ENCODE data around the gene CCDC178.
"Not testable (repeated sequence)": the region's sequence is repeated elsewhere in the genome, so short reads cannot be mapped to it uniquely, and the experiment has no call there.

CCDC178 gene

DNA sequence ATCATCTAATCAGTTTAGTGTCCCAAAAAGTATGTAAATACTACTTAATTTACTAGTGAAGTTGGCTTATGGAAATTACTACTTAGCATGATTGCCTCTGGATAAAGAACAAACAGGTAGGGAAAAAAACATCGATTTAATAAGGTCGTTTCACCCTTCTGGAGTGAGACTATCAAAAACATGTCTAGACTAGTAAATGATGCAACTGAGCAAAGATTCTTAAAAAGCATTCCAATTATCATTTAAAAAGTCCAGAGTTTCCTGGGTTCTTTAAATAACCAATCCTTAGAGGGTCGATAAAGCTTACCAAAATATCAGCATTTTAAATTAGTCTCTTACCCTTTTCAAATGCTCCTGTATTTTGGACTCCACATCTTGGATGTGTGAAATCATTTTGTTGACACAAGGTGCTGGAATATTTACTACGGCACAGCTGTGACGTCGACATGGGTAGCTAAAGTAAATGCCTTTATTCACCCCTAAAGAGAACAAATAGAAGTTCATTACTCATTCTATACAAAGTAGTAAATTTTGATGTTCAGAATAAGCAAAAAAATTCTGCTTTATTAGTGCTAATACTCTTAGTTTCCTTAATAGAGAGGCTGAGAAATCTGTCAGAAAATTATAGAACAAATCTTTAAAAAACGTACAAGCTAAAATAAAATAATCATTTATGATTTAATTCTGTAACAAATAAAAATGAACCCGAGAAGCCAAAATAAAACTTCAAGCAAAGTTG is 70.6 kb downstream of the CCDC178 start:
- in situ Hi-C loops (cut with MboI; ENCODE audit: low sequenced_read_pairs), result no loop called here

DNA sequence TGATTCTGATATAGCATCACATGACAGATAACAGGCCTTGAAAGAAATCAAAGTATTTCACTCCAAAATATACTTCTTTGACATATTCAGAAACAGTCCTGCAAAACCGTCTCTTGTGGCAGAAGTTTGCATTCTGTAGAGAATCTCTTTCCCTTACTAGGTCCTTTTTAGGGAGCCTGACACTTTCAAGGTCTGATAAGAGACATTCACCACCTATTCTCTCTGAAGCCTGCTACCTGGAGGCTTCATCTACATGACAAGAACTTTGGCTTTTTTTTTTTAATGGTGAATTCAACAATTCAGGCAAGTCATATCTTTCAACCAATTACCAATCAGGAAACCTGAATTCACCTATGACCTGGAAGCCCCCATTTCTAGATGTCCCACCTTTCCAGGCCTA is 83.8 kb downstream of the CCDC178 start:
- in situ Hi-C loops (cut with MboI; ENCODE audit: low sequenced_read_pairs), result no loop called here

GRCh38 chr18:33355756-33356155 is 84.8 kb downstream of the CCDC178 start:
- in situ Hi-C loops (cut with MboI; ENCODE audit: low sequenced_read_pairs), result no loop called here

- in situ Hi-C loops (cut with MboI; ENCODE audit: low sequenced_read_pairs), result no loop called here
Observed at GRCh38 chr18:33355263-33355662, 85.3 kb downstream of the CCDC178 start.

GRCh38 chr18:33350256-33350655 is 90.3 kb downstream of the CCDC178 start:
- in situ Hi-C loops (cut with MboI; ENCODE audit: low sequenced_read_pairs), result no loop called here

- in situ Hi-C loops (cut with MboI; ENCODE audit: low sequenced_read_pairs), result not testable (repeated sequence)
Observed at GRCh38 chr18:33339733-33340132, 100.8 kb downstream of the CCDC178 start.

DNA sequence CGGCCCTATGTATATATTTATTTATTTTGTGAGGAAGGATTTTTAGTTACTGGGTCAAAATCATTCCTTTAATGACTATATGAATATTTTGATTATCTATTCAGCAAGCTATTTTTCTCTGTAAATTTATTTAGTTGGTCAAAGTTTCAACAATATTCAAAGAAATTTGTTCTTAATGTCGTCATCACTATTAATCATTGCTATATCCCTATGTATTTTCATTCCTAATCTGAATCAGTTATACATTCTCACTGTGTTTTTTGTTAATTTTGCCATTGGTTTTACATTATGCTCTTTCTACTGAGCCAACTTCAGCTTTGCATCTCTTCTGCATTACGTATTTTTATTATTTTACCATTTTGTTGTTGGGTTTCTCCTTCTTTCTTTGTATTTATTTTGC is 105.7 kb downstream of the CCDC178 start:
- in situ Hi-C loops (cut with MboI; ENCODE audit: low sequenced_read_pairs), result no loop called here

DNA sequence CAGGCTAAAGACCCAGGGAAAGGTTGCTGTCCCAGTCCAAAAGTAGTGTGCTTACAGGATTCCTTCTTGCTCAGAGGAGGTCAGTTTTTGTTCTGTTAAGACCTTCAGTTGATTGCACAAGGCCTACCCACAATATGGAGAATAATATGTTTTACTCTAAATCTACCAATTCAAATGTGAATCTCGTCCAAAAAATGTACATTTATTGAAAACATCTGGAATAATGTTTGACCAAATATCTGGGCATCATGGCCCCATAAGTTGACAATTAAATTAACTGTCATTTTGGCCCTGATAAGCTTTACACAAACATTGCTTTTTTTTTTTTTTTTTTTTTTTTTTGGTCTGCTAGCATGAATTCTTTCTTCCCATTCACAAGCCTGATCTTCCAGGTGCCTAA is 109.8 kb downstream of the CCDC178 start:
- in situ Hi-C loops (cut with MboI; ENCODE audit: low sequenced_read_pairs), result no loop called here

GRCh38 chr18:33326975-33327374 is 113.5 kb downstream of the CCDC178 start:
- in situ Hi-C loops (cut with MboI; ENCODE audit: low sequenced_read_pairs), result no loop called here

GRCh38 chr18:33317640-33318039 is 122.9 kb downstream of the CCDC178 start:
- in situ Hi-C loops (cut with MboI; ENCODE audit: low sequenced_read_pairs), result no loop called here

DNA sequence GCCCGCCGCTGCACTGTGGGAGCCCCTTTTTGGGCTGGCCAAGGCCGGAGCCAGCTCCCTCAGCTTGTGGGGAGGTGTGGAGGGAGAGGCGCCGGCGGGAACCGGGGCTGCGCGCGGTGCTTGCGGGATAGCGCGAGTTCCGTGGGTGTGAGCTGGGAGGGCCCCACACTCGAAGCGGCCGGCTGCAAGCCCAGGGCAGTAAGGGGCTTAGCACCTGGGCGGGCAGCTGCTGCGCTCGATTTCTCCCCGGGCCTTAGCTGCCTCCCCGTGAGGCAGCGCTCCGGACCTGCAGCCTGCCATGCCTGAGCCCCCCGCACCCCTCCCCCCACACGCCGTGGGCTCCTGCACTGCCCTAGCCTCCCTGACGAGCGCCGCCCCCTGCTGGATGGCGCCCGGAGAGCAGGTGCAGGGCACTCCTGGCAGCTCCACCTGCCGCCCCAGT is 124.4 kb downstream of the CCDC178 start:
- in situ Hi-C loops (cut with MboI; ENCODE audit: low sequenced_read_pairs), result no loop called here

GRCh38 chr18:33307520-33307919 is 133.0 kb downstream of the CCDC178 start:
- in situ Hi-C loops (cut with MboI; ENCODE audit: low sequenced_read_pairs), result no loop called here

- in situ Hi-C loops (cut with MboI; ENCODE audit: low sequenced_read_pairs), result no loop called here
Observed at GRCh38 chr18:33304277-33304676, 136.2 kb downstream of the CCDC178 start.

- in situ Hi-C loops (cut with MboI; ENCODE audit: low sequenced_read_pairs), result no loop called here
Observed at GRCh38 chr18:33291539-33291938, 149.0 kb downstream of the CCDC178 start.

- in situ Hi-C loops (cut with MboI; ENCODE audit: low sequenced_read_pairs), result no loop called here
Observed at GRCh38 chr18:33288082-33288716, 152.3 kb downstream of the CCDC178 start.

DNA sequence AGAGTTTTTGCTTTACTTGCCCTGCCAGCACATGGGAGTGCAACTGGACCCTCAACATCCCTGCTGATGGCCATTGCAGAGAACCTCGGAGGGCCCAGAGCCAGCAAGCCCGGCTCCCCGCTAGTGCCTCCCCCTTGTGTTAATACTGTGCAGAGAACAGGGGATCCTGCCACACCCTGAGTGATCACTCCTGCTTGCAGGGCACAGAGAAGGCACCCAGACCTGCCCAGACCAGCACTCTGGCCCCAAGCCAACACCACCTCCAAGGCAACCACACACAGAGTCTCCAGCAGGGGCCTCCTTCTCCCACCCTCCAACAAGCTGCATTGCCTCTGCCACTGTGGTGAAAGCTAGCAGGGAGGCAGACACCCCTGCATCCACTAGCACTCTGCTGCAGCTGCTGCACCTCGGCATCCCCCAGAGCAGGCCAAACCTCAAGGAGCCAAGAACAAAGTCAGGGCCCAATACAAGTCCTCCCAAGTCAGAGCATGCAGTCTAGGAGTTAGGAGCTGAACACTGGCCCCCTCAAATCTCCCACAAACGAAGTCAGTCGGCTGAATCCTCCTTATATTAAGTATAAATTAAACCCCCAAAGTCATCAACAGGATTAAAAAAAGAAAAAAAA is 157.7 kb downstream of the CCDC178 start:
- in situ Hi-C loops (cut with MboI; ENCODE audit: low sequenced_read_pairs), result no loop called here

DNA sequence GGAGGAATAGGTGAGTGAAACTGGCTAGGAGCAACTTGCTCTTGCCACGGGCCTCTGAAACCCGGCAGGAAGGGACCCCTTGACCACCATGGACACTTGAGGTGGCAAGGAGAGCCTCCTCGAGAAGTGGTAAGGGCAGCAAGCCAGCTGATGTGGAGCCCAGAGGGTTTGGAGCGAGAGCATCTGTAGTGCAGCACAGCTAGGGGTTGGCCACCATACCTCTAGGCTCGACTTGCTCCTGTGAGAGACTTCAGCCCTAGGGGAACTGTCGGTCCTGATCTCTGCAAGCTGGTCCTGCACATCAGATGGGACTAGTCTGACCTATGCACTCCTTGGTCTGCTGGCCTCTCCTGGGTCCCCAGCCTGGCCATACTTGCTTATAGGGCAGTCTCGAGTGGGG is 158.4 kb downstream of the CCDC178 start:
- in situ Hi-C loops (cut with MboI; ENCODE audit: low sequenced_read_pairs), result no loop called here

GRCh38 chr18:33277431-33277830 is 163.1 kb downstream of the CCDC178 start:
- in situ Hi-C loops (cut with MboI; ENCODE audit: low sequenced_read_pairs), result no loop called here

DNA sequence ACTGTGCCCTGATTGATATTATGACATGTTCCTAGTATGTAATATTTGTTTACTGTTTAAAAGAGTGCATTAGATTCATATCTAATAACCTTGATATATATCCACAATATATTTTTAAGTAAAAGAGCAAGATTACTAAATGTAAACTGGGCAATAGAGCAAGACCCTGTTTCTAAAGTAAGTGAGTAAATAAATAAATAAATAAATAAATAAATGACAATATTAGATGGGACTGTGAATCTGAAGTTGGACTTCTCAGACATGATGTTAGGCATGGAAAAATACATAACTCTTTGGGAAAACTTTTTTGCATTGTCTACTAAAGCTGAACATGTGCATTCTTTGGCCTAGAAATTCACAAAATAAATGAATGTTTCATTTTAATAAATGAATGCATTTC is 164.7 kb downstream of the CCDC178 start:
- in situ Hi-C loops (cut with MboI; ENCODE audit: low sequenced_read_pairs), result no loop called here

DNA sequence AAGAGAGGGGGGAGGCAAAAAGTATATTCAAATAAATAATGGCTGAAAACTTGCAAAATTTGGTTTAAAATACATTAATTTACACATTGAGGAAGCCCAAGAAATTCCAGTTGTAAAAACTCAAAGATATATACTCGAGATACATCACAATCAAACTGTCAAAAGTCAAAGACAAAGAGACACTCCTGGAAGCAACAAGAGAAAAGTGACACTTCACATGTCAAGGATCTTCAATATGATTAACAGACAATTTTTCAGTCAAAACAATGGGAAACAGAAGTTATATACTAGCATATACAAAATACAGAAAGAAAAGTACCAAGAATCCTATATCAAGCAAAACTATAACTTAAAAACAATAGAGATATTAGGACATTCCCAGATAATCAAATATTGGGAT is 170.2 kb downstream of the CCDC178 start:
- in situ Hi-C loops (cut with MboI; ENCODE audit: low sequenced_read_pairs), result no loop called here

DNA sequence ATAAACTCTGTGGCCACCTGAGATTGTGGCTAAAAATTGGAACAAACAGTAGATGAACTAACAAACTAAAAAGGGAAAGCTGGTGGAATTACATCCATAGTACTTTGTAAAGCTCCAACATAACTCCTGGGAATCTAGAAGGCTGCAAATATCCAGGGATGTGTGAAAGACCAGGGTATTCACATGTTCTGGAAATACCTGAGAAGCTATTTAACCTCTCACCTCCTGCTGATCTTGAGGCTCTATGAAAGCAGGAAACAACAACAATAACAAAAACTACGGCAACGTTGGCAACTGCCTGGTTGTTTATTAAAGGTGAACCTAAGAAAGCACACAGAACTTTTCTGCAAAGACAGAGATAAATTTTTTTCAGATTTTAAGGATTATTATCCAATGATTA is 171.3 kb downstream of the CCDC178 start:
- in situ Hi-C loops (cut with MboI; ENCODE audit: low sequenced_read_pairs), result no loop called here

DNA sequence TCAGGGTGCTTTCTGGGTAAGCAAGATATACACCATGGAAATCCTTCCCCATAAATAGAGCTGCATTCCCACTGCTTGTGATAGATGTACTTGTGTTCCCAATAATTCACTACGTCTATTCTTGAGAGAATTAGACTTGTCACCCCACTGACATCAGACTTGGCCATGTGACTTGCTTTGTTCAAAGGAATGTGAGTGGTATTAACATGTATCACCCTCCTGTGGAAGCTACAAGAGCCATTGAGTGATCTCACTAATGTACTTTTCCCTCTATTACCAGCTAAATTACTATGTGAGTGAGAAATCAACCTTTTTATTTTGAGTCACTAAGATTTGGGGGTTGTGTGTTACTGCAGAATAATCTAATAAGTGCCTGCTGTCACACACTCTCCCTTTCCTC is 176.0 kb downstream of the CCDC178 start:
- in situ Hi-C loops (cut with MboI; ENCODE audit: low sequenced_read_pairs), result no loop called here

Measured in HL-60/S4 treated with phorbol 12-myristate 13-acetate at 8.2 ng/mL for 4 days and 3 days (cell line).